Measurements from ENCODE around the gene LRSAM1.

DNA sequence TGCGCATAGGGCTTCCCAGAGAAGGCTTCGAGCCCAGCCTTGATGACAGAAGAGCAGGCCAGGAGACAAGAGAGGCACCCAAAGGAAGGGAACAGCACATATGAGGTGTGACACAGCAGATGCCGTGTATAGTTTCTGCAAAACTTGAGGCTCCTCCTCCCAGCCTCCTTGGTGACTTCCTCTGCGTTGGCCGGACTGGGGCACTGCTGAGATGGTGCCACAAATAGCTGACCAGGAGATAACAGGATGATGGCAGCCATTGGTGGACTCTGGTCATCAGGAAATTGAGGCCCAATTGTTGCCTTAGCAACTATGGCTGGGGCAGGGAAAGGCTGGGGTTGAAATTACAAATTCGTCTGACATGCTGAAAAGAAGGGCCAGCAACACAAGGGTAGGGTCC is 32.0 kb upstream of the LRSAM1 start:
- TF ChIP-seq CTCF (conservative IDR thresholded peaks at IDR 0.05; ENCODE audit: low read length) (no peak), EZH2phosphoT487 (IDR thresholded peaks at IDR 0.05; ENCODE audit: borderline replicate concordance, low read depth, low read length) (no peak)
